ENCODE data around the gene IL6. TPM values are rescaled to one million over a fixed set of nuclear protein-coding genes. Genes with fewer than 3 reads are reported as not detected.

The IL6 gene
- total RNA-seq, 1 experiment from 2014 or later = 1.7 TPM

DNA sequence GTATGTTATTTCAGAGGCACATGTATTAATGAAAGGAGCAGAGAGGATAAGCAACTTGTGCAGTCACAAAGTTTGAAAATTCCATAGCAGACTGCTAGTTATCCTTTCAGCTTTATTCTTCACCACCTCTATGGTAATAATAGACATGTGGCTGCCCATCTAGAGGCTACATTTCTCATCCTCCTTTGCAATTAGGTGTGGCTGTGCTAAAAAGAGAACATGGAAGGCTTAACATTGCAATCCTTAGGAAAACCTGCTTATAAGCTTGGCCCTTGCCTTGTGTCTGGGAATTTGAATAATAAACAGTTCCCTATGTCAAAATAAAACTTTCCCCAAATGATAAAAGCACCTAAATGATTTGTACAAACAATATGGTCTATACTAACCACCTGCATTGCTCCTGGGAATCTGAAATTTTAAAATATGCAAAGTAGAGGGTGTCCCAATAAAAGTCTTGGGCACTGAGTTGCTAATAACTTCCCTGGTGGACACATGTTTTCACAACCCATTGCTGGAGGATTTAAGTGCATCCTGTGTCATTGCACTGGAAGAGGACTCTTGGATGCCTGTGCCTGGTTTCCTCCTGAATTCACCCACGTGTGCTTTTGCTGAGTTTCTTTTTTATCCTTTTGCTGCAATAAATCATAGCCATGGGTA is 30.5 kb downstream of the IL6 start:
- H3K79me2 ChIP-seq (ENCODE audit: low read depth) = no peaks in the 10 kb centered on the region
- TF ChIP-seq EZH2 (IDR thresholded peaks at IDR 0.05; ENCODE audit: low read depth) = no peak
- TF ChIP-seq, protein P1, sequence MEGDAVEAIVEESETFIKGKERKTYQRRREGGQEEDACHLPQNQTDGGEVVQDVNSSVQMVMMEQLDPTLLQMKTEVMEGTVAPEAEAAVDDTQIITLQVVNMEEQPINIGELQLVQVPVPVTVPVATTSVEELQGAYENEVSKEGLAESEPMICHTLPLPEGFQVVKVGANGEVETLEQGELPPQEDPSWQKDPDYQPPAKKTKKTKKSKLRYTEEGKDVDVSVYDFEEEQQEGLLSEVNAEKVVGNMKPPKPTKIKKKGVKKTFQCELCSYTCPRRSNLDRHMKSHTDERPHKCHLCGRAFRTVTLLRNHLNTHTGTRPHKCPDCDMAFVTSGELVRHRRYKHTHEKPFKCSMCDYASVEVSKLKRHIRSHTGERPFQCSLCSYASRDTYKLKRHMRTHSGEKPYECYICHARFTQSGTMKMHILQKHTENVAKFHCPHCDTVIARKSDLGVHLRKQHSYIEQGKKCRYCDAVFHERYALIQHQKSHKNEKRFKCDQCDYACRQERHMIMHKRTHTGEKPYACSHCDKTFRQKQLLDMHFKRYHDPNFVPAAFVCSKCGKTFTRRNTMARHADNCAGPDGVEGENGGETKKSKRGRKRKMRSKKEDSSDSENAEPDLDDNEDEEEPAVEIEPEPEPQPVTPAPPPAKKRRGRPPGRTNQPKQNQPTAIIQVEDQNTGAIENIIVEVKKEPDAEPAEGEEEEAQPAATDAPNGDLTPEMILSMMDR (conservative IDR thresholded peaks at IDR 0.05) = no peak
- POLR2A ChIA-PET (ENCODE audit: unreplicated experiment) = no interaction called here
- H3K4me1 ChIP-seq (replicated peaks; ENCODE audit: insufficient read depth) = no peaks in the 10 kb centered on the region
- peaks cover 4% of the 10 kb centered on the region; the same call in 1 of the 2 replicates for H3K9me3 ChIP-seq (ENCODE audit: insufficient read depth, low read depth)
- H3K36me3 ChIP-seq (ENCODE audit: low read depth) = no peaks in the 10 kb centered on the region
- H3F3A ChIP-seq (ENCODE audit: insufficient read depth, low read depth) = no peaks in the 10 kb centered on the region
- no peak overlapping the region for H3K27ac ChIP-seq
- DNase-seq = no peak
- H2AFZ ChIP-seq = no peak overlapping the region
- intact Hi-C loops (cut with micrococcal nuclease; ENCODE audit: unreplicated experiment) = no loop called here
- H3K9me2 ChIP-seq (ENCODE audit: insufficient read depth) = no peaks in the 10 kb centered on the region; the same call in 1 of the 2 replicates
- H3K27me3 ChIP-seq (ENCODE audit: insufficient read depth, low read depth) = no peaks in the 10 kb centered on the region
- CTCF ChIA-PET = no interaction called here
- no TSS peak for BruUV-seq (replicated peaks)
- no peak overlapping the region for H3K4me2 ChIP-seq
- H3K4me3 ChIP-seq = no peak overlapping the region
- H4K20me1 ChIP-seq (ENCODE audit: insufficient read depth) = no peaks in the 10 kb centered on the region

DNA sequence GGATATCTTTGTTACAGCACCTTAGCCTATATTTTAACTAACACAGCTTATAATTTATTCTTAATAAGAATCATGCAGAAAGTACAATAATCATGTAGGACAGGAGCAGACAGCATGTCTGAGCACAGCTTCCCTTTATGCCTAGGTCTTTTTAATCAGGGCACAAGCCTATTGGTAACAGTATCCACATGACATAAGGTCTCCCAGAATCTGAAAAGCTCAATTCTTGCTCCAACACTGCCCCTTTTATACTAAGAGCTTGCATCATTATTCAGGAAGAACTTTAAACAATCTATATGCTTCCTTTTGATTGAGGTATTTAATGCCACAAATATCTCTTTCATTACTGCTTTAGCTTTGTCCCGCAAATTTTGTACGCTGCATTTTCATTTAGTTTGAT is 31.6 kb downstream of the IL6 start:
- Histone ChIP-seq H3K9me2 (ENCODE audit: insufficient read depth) (no peaks in the 10 kb centered on the region; the same call in 1 of the 2 replicates), H3F3A (ENCODE audit: insufficient read depth, low read depth) (no peaks in the 10 kb centered on the region), H4K20me1 (ENCODE audit: insufficient read depth) (no peaks in the 10 kb centered on the region), H3K79me2 (ENCODE audit: low read depth) (no peaks in the 10 kb centered on the region), H3K9me3 (ENCODE audit: insufficient read depth, low read depth) (peaks cover 4% of the 10 kb centered on the region; the same call in 1 of the 2 replicates), H3K27me3 (ENCODE audit: insufficient read depth, low read depth) (no peaks in the 10 kb centered on the region), H3K27ac (no peak overlapping the region), H3K4me3 (no peak overlapping the region), H2AFZ (no peak overlapping the region), H3K4me1 (replicated peaks; ENCODE audit: insufficient read depth) (no peaks in the 10 kb centered on the region), H3K36me3 (ENCODE audit: low read depth) (no peaks in the 10 kb centered on the region), H3K4me2 (no peak overlapping the region)
- CTCF ChIA-PET = no interaction called here
- POLR2A ChIA-PET (ENCODE audit: unreplicated experiment) = interaction anchor here (0.5 to 0.6 kb wide), 2 partner anchors 195 to 992 kb away, joined by 4 to 7 read pairs; no protein-coding TSS in a partner anchor
- DNase-seq = no peak
- no TSS peak for BruUV-seq (replicated peaks)
- TF ChIP-seq, protein P1 (conservative IDR thresholded peaks at IDR 0.05) = no peak
- intact Hi-C loops (cut with micrococcal nuclease; ENCODE audit: unreplicated experiment) = no loop called here

DNA sequence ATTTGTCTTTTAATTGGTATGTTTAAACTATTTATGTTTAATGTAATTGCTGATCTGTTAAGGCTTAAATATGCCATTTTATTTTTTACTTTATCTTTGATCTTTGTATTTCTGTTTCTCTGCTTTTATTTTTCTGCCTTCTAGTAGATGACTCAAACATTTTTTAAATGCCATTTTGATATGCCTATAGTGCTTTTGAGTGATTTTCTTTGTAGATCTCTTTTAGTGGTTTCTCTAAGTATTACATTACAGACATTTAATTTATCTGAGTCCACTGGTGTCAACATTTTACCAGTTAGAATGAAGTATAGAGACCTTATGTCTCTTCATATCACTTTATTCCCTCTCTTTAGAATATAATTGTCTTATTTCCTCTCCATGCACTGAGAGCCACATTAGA is 32.7 kb downstream of the IL6 start:
- no peak overlapping the region for H3K27ac ChIP-seq
- H3K4me2 ChIP-seq = no peak overlapping the region
- no peak overlapping the region for H2AFZ ChIP-seq
- no peaks in the 10 kb centered on the region for H3K36me3 ChIP-seq (ENCODE audit: low read depth)
- H3F3A ChIP-seq (ENCODE audit: insufficient read depth, low read depth) = no peaks in the 10 kb centered on the region
- no peaks in the 10 kb centered on the region; the same call in 1 of the 2 replicates for H3K9me2 ChIP-seq (ENCODE audit: insufficient read depth)
- TF ChIP-seq, protein P1 (conservative IDR thresholded peaks at IDR 0.05) = no peak
- no peak for TF ChIP-seq EZH2 (IDR thresholded peaks at IDR 0.05; ENCODE audit: low read depth)
- H3K9me3 ChIP-seq (ENCODE audit: insufficient read depth, low read depth) = peaks cover 4% of the 10 kb centered on the region; the same call in 1 of the 2 replicates
- H3K4me1 ChIP-seq (replicated peaks; ENCODE audit: insufficient read depth) = no peaks in the 10 kb centered on the region
- H3K27me3 ChIP-seq (ENCODE audit: insufficient read depth, low read depth) = no peaks in the 10 kb centered on the region
- H4K20me1 ChIP-seq (ENCODE audit: insufficient read depth) = no peaks in the 10 kb centered on the region
- BruUV-seq (replicated peaks) = no TSS peak
- no peaks in the 10 kb centered on the region for H3K79me2 ChIP-seq (ENCODE audit: low read depth)
- H3K4me3 ChIP-seq = no peak overlapping the region
- CTCF ChIA-PET = no interaction called here
- intact Hi-C loops (cut with micrococcal nuclease; ENCODE audit: unreplicated experiment) = no loop called here
- POLR2A ChIA-PET (ENCODE audit: unreplicated experiment) = interaction anchor here (0.7 kb wide), 1 partner anchor 24 kb away, joined by 5 read pairs; no protein-coding TSS in a partner anchor
- no peak for DNase-seq
